WTC11 (cell line): Measurements from ENCODE around the gene BICDL2. TPM values are rescaled to one million over a fixed set of nuclear protein-coding genes. Genes with fewer than 3 reads are reported as not detected.

Source experiments
- ATAC-seq: fragments of 200-7000 bp; cut with Tn5 transposase; 2 replicates; pipeline ENCODE4 v1.10.0; 2021; ENCODE audit warnings: mild to moderate bottlenecking, moderate library complexity
- CTCF ChIA-PET: fragments of 300-600 bp; sonication (Branson Sonifier 250); formaldehyde crosslinking; loops from one replicate; lab custom pipeline; 2021; ENCODE audit warnings: antibody characterized with exemption; lab: Charles Lee
- POLR2A ChIA-PET: fragments of 350-600 bp; sonication (Branson Sonifier 250); formaldehyde crosslinking; loops from one replicate; lab custom pipeline; 2021; ENCODE audit warnings: antibody characterized with exemption; lab: Charles Lee
- DNase-seq: peaks from one replicate; pipeline ENCODE4 v3.0.0; 2021; ENCODE audit warnings: low spot score
- H3K27ac Mint-ChIP-seq: 2 replicates; pipeline ENCODE4 v1.8.0; 2021; ENCODE audit warnings: mixed read lengths
- H3K27me3 Mint-ChIP-seq: 2 replicates; pipeline ENCODE4 v1.8.0; 2021; ENCODE audit warnings: low read depth, mild to moderate bottlenecking, moderate library complexity, mixed read lengths
- H3K36me3 Mint-ChIP-seq: 2 replicates; pipeline ENCODE4 v1.8.0; 2021; ENCODE audit warnings: mixed read lengths
- H3K4me1 Mint-ChIP-seq: 2 replicates; pipeline ENCODE4 v1.8.0; 2022; ENCODE audit warnings: mixed read lengths
- H3K4me3 Mint-ChIP-seq: 2 replicates; pipeline ENCODE4 v1.8.0; 2021; ENCODE audit warnings: mild to moderate bottlenecking, moderate library complexity, mixed read lengths
- H3K9me3 Mint-ChIP-seq: 2 replicates; pipeline ENCODE4 v1.8.0; 2021; ENCODE audit warnings: mixed read lengths
- EMX1 ChIP-seq: fragments of 250-450 bp; sonication (Bioruptor Pico); IDR thresholded peaks from 2 replicates; pipeline ENCODE4 v1.8.0; 2021; ENCODE audit warnings: mild to moderate bottlenecking
- FOXP1 ChIP-seq: sonication (generic); formaldehyde crosslinking; IDR thresholded peaks from 2 replicates; pipeline ENCODE4 v1.8.0; 2022; ENCODE audit warnings: missing genetic modification reagents, mild to moderate bottlenecking, moderate library complexity, borderline replicate concordance
- TEAD4 ChIP-seq: sonication (generic); formaldehyde crosslinking; IDR thresholded peaks from 2 replicates; pipeline ENCODE4 v1.8.0; 2022; ENCODE audit warnings: mild to moderate bottlenecking, missing genetic modification reagents
- ZNF138 ChIP-seq: sonication (generic); formaldehyde crosslinking; conservative IDR thresholded peaks from 2 replicates; pipeline ENCODE4 v1.8.1; 2022; ENCODE audit warnings: mild to moderate bottlenecking, moderate library complexity, missing genetic modification reagents
- total RNA-seq: library from RNA; stranded (reverse); gene quantifications from 3 replicates; pipeline ENCODE4 v1.2.3, GENCODE V29; 2021
- TF ChIP-seq, protein P1 (sequence below): sonication (generic); formaldehyde crosslinking; IDR thresholded peaks from 2 replicates; pipeline ENCODE4 v1.8.1; 2022; ENCODE audit warnings: low read depth, mild to moderate bottlenecking, moderate library complexity, missing genetic modification reagents, borderline replicate concordance
- TF ChIP-seq, protein P2 (sequence below): fragments of 250-450 bp; sonication (Bioruptor Pico); conservative IDR thresholded peaks from 2 replicates; pipeline ENCODE4 v1.9.0; 2021; ENCODE audit warnings: mild to moderate bottlenecking
- TF ChIP-seq, protein P3 (sequence below): sonication (generic); formaldehyde crosslinking; conservative IDR thresholded peaks from 2 replicates; pipeline ENCODE4 v1.8.1; 2023; ENCODE audit warnings: mild to moderate bottlenecking, low read depth, missing genetic modification reagents, moderate library complexity
- TF ChIP-seq, protein P4 (sequence below): sonication (generic); formaldehyde crosslinking; IDR thresholded peaks from 2 replicates; pipeline ENCODE4 v1.8.1; 2022; ENCODE audit warnings: missing genetic modification reagents, borderline replicate concordance
- TF ChIP-seq, protein P5 (sequence below): fragments of 250-450 bp; sonication (Bioruptor Pico); IDR thresholded peaks from 2 replicates; pipeline ENCODE4 v1.9.0; 2021; ENCODE audit warnings: mild to moderate bottlenecking
- TF ChIP-seq, protein P6 (sequence below): sonication (generic); formaldehyde crosslinking; IDR thresholded peaks from 2 replicates; pipeline ENCODE4 v1.8.0; 2023; ENCODE audit warnings: missing genetic modification reagents, mild to moderate bottlenecking, borderline replicate concordance
- TF ChIP-seq, protein P7 (sequence below): sonication (generic); formaldehyde crosslinking; IDR thresholded peaks from 2 replicates; pipeline ENCODE4 v1.8.0; 2022; ENCODE audit warnings: mild to moderate bottlenecking, missing genetic modification reagents
- TF ChIP-seq, protein P8 (sequence below): fragments of 250-450 bp; sonication (Bioruptor Pico); IDR thresholded peaks from 2 replicates; pipeline ENCODE4 v1.8.0; 2021; ENCODE audit warnings: mild to moderate bottlenecking

Gene BICDL2
- total RNA-seq, 1 experiment from 2014 or later: 28.2 TPM

DNA sequence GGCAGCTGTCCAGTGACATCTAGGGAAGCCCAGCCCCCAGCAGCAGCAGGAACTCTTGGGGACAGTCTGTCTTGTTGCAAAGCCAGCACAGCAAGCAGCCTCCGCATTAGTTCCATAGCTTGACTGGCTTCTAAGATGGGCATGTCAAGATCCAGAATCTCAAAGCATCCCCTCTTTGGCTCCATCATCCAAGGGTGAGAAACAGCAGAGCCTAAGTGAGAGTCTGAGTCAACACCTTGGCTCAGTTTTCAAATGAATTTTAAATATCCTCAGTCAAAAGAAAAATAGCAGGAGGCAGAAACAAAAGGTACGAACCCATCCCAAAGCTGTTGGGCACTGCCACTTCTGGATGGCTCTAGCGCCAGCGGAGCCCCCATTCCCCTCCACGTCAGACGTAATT, 21.8 kb downstream of the BICDL2 start:
- DNase-seq (no peak), ATAC-seq (no peak)
- Mint-ChIP-seq H3K27ac (peak overlapping the region; percentile 61; the same call in 1 of the 2 replicates), H3K4me3 (peak overlapping the region; percentile 93), H3K4me1 (peaks cover 68% of the 10 kb centered on the region), H3K9me3 (no peaks in the 10 kb centered on the region)
- TF ChIP-seq, protein P1, sequence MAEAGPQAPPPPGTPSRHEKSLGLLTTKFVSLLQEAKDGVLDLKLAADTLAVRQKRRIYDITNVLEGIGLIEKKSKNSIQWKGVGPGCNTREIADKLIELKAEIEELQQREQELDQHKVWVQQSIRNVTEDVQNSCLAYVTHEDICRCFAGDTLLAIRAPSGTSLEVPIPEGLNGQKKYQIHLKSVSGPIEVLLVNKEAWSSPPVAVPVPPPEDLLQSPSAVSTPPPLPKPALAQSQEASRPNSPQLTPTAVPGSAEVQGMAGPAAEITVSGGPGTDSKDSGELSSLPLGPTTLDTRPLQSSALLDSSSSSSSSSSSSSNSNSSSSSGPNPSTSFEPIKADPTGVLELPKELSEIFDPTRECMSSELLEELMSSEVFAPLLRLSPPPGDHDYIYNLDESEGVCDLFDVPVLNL (CRISPR knock-in tag): no peak
- TF ChIP-seq, all 79 proteins: peak for 0
- ChIA-PET CTCF (interaction anchor here (2.2 to 3.0 kb wide), 3 partner anchors 11 to 17 kb away, joined by 17 to 35 read pairs (median 18); no protein-coding TSS in a partner anchor), POLR2A (interaction anchor here (17.1 kb wide), 1 partner anchor 9 kb away, joined by 502 read pairs; the partner anchor contains the start of gene CLDN9)
- peaks cover 4% of the 10 kb centered on the region; the same call in 1 of the 2 replicates for H3K27me3 Mint-ChIP-seq
- peaks cover 21% of the 10 kb centered on the region for H3K36me3 Mint-ChIP-seq

DNA sequence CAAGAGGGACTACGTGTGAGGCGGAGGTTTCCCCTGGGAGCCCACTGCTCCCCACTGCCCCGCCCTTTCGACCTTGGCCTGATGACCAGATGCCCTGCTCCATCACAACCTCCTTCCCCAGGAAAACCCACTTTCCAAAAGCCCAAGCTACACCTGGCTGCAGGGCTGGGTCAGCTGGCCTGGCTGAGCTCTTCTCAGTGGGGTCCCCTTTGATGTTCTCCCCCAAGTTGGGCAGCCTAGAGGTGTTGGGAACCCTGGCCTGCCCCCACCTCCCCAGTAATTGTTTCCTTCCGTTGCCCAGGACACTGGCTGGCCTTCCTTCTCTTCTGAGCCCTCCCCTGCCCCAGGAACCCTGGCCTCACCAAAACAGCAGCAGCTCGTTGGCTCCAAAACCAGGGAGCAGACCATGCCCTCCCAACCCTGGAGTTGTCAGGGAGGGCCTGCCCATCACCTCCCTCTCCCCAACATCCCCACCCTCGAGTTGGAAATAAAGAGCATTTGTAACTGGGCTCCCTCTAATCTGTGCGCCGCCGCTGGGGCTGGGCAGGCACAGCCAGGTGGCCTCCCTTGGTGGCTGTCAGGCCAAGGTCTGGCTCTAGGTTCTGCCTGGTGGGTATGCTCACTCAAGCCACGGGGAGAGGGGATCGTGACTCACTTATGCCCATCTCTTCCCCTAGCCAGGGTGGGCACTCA, 22.6 kb downstream of the BICDL2 start:
- no peaks in the 10 kb centered on the region for H3K9me3 Mint-ChIP-seq
- ATAC-seq (no peak), DNase-seq (no peak)
- H3K4me1 Mint-ChIP-seq: peaks cover 68% of the 10 kb centered on the region
- H3K36me3 Mint-ChIP-seq: peaks cover 21% of the 10 kb centered on the region
- H3K4me3 Mint-ChIP-seq: peak overlapping the region; percentile 93
- peak overlapping the region; percentile 86 for H3K27ac Mint-ChIP-seq
- ChIA-PET POLR2A (interaction anchor here (0.6 to 17.1 kb wide), 4 partner anchors 8 to 37 kb away, joined by 3 to 502 read pairs (median 7); partner anchors contain the start of genes CLDN9, HCFC1R1 and THOC6), CTCF (interaction anchor here (0.7 to 3.0 kb wide), 11 partner anchors 9 to 115 kb away, joined by 3 to 35 read pairs (median 5); partner anchors contain the start of genes HCFC1R1, PAQR4 and THOC6)
- H3K27me3 Mint-ChIP-seq: peaks cover 3% of the 10 kb centered on the region; the same call in 1 of the 2 replicates
- TF ChIP-seq, protein P2, sequence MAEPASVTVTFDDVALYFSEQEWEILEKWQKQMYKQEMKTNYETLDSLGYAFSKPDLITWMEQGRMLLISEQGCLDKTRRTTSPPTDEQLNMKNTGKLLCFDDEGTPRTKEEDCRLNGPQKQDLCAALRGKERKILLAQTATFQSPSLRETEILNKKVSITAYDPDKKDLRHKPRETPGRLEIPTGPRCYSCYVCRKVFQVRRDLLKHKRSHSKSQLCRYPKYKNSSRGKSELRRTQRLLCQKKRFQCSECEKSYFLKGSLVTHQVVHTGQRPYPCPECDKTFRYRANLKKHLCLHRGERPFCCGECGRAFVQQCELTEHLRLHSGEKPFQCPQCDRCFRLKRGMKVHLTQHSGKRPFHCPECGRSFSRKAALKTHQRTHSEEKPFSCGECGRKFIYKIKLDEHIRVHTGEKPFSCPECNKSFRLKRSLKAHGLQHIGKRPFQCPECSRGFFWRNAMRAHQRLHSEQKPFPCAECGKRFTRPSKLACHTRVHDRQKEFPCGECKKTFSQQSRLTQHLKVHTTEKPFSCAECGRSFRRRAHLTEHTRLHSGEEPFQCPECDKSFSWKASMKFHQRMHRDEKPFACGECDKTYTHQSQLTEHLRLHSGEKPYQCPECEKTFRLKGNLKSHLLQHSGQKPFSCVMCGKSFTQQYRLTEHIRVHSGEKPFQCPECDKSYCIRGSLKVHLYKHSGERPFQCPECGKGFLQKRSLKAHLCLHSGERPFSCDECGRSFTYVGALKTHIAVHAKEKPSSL (CRISPR knock-in tag): peak; percentile 69
- TF ChIP-seq TEAD4 (CRISPR knock-in tag) (0 out of 2 replicates have a peak, but pooled peaks have one; percentile 22), EMX1 (CRISPR knock-in tag) (peak; percentile 95), ZNF138 (CRISPR knock-in tag) (no peak), FOXP1 (CRISPR knock-in tag) (no peak)
- TF ChIP-seq, protein P3, sequence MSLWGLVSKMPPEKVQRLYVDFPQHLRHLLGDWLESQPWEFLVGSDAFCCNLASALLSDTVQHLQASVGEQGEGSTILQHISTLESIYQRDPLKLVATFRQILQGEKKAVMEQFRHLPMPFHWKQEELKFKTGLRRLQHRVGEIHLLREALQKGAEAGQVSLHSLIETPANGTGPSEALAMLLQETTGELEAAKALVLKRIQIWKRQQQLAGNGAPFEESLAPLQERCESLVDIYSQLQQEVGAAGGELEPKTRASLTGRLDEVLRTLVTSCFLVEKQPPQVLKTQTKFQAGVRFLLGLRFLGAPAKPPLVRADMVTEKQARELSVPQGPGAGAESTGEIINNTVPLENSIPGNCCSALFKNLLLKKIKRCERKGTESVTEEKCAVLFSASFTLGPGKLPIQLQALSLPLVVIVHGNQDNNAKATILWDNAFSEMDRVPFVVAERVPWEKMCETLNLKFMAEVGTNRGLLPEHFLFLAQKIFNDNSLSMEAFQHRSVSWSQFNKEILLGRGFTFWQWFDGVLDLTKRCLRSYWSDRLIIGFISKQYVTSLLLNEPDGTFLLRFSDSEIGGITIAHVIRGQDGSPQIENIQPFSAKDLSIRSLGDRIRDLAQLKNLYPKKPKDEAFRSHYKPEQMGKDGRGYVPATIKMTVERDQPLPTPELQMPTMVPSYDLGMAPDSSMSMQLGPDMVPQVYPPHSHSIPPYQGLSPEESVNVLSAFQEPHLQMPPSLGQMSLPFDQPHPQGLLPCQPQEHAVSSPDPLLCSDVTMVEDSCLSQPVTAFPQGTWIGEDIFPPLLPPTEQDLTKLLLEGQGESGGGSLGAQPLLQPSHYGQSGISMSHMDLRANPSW (CRISPR knock-in tag): no peak
- TF ChIP-seq, protein P4, sequence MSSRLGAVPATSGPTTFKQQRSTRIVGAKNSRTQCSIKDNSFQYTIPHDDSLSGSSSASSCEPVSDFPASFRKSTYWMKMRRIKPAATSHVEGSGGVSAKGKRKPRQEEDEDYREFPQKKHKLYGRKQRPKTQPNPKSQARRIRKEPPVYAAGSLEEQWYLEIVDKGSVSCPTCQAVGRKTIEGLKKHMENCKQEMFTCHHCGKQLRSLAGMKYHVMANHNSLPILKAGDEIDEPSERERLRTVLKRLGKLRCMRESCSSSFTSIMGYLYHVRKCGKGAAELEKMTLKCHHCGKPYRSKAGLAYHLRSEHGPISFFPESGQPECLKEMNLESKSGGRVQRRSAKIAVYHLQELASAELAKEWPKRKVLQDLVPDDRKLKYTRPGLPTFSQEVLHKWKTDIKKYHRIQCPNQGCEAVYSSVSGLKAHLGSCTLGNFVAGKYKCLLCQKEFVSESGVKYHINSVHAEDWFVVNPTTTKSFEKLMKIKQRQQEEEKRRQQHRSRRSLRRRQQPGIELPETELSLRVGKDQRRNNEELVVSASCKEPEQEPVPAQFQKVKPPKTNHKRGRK (CRISPR knock-in tag): no peak
- TF ChIP-seq, protein P5, sequence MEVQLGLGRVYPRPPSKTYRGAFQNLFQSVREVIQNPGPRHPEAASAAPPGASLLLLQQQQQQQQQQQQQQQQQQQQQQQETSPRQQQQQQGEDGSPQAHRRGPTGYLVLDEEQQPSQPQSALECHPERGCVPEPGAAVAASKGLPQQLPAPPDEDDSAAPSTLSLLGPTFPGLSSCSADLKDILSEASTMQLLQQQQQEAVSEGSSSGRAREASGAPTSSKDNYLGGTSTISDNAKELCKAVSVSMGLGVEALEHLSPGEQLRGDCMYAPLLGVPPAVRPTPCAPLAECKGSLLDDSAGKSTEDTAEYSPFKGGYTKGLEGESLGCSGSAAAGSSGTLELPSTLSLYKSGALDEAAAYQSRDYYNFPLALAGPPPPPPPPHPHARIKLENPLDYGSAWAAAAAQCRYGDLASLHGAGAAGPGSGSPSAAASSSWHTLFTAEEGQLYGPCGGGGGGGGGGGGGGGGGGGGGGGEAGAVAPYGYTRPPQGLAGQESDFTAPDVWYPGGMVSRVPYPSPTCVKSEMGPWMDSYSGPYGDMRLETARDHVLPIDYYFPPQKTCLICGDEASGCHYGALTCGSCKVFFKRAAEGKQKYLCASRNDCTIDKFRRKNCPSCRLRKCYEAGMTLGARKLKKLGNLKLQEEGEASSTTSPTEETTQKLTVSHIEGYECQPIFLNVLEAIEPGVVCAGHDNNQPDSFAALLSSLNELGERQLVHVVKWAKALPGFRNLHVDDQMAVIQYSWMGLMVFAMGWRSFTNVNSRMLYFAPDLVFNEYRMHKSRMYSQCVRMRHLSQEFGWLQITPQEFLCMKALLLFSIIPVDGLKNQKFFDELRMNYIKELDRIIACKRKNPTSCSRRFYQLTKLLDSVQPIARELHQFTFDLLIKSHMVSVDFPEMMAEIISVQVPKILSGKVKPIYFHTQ (CRISPR knock-in tag): peak; percentile 66
- TF ChIP-seq, protein P6, sequence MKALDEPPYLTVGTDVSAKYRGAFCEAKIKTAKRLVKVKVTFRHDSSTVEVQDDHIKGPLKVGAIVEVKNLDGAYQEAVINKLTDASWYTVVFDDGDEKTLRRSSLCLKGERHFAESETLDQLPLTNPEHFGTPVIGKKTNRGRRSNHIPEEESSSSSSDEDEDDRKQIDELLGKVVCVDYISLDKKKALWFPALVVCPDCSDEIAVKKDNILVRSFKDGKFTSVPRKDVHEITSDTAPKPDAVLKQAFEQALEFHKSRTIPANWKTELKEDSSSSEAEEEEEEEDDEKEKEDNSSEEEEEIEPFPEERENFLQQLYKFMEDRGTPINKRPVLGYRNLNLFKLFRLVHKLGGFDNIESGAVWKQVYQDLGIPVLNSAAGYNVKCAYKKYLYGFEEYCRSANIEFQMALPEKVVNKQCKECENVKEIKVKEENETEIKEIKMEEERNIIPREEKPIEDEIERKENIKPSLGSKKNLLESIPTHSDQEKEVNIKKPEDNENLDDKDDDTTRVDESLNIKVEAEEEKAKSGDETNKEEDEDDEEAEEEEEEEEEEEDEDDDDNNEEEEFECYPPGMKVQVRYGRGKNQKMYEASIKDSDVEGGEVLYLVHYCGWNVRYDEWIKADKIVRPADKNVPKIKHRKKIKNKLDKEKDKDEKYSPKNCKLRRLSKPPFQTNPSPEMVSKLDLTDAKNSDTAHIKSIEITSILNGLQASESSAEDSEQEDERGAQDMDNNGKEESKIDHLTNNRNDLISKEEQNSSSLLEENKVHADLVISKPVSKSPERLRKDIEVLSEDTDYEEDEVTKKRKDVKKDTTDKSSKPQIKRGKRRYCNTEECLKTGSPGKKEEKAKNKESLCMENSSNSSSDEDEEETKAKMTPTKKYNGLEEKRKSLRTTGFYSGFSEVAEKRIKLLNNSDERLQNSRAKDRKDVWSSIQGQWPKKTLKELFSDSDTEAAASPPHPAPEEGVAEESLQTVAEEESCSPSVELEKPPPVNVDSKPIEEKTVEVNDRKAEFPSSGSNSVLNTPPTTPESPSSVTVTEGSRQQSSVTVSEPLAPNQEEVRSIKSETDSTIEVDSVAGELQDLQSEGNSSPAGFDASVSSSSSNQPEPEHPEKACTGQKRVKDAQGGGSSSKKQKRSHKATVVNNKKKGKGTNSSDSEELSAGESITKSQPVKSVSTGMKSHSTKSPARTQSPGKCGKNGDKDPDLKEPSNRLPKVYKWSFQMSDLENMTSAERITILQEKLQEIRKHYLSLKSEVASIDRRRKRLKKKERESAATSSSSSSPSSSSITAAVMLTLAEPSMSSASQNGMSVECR (CRISPR knock-in tag): 0 out of 2 replicates have a peak, but pooled peaks have one; percentile 23
- TF ChIP-seq, protein P7, sequence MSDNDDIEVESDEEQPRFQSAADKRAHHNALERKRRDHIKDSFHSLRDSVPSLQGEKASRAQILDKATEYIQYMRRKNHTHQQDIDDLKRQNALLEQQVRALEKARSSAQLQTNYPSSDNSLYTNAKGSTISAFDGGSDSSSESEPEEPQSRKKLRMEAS: peak; percentile 27; the same call in 1 of the 2 replicates
- TF ChIP-seq, protein P8, sequence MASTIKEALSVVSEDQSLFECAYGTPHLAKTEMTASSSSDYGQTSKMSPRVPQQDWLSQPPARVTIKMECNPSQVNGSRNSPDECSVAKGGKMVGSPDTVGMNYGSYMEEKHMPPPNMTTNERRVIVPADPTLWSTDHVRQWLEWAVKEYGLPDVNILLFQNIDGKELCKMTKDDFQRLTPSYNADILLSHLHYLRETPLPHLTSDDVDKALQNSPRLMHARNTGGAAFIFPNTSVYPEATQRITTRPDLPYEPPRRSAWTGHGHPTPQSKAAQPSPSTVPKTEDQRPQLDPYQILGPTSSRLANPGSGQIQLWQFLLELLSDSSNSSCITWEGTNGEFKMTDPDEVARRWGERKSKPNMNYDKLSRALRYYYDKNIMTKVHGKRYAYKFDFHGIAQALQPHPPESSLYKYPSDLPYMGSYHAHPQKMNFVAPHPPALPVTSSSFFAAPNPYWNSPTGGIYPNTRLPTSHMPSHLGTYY (CRISPR knock-in tag): peak; percentile 62; the same call in 1 of the 2 replicates
